Ishikawa (cell line): ENCODE data around the gene AMIGO2.

ENCODE experiments used
- CEBPB ChIP-seq: IDR thresholded peaks from 2 replicates; pipeline ENCODE4 v1.6.1; 2012
- EGR1 ChIP-seq: IDR thresholded peaks from 2 replicates; pipeline ENCODE4 v1.6.1; 2012
- EP300 ChIP-seq: IDR thresholded peaks from 2 replicates; pipeline ENCODE4 v1.6.1; 2012; ENCODE audit warnings: borderline replicate concordance
- RAD21 ChIP-seq: IDR thresholded peaks from 2 replicates; pipeline ENCODE4 v1.6.1; 2012; ENCODE audit warnings: low read depth
- YY1 ChIP-seq: IDR thresholded peaks from 2 replicates; pipeline ENCODE4 v1.6.1; 2012; ENCODE audit warnings: low read depth
- TF ChIP-seq, protein P1 (sequence below): IDR thresholded peaks from 2 replicates; pipeline ENCODE4 v1.6.1; 2012
- TF ChIP-seq, protein P2 (sequence below): IDR thresholded peaks from 2 replicates; pipeline ENCODE4 v1.6.1; 2012

DNA sequence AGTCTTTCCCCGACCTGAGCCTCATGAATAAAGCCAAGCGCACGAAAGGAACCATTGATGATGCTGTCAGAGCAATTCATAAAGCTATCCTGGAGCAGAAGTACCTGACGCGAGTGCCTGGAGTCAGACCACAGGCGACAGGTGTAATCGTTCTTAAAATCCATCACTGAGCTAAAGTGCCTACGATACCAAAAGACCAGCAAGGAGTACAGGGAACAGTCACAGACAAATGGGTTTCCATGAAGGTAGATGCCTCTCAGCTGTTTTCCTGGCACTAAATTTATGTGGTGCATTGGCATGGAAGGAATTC is 1.7 kb downstream of the AMIGO2 start:
- TF ChIP-seq EP300 (no peak), CEBPB (no peak), RAD21 (no peak), YY1 (no peak), EGR1 (no peak)
- TF ChIP-seq, protein P1, sequence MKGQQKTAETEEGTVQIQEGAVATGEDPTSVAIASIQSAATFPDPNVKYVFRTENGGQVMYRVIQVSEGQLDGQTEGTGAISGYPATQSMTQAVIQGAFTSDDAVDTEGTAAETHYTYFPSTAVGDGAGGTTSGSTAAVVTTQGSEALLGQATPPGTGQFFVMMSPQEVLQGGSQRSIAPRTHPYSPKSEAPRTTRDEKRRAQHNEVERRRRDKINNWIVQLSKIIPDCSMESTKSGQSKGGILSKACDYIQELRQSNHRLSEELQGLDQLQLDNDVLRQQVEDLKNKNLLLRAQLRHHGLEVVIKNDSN, result no peak
- TF ChIP-seq, protein P2, sequence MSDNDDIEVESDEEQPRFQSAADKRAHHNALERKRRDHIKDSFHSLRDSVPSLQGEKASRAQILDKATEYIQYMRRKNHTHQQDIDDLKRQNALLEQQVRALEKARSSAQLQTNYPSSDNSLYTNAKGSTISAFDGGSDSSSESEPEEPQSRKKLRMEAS, result no peak
